NCI-H510A (cell line): Measurements from ENCODE around the gene NINL.
"Not testable (repeated sequence)": the region's sequence is repeated elsewhere in the genome, so short reads cannot be mapped to it uniquely, and the experiment has no call there.

Experiments
- DNase-seq: peaks from one replicate; lab custom pipeline; 2025; lab: John Stamatoyannopoulos, UW

Gene NINL

GRCh38 chr20:25484224-25484846, 101.0 kb downstream of the NINL start:
- no peak for DNase-seq

GRCh38 chr20:25483431-25484132, 101.7 kb downstream of the NINL start:
- DNase-seq = no peak

GRCh38 chr20:25481918-25482253, 103.4 kb downstream of the NINL start:
- no peak for DNase-seq

GRCh38 chr20:25481235-25481917, 104.0 kb downstream of the NINL start:
- no peak for DNase-seq

GRCh38 chr20:25480797-25481196, 104.5 kb downstream of the NINL start:
- DNase-seq = no peak

- DNase-seq = no peak
These were observed 105.2 kb downstream of the NINL start for GRCh38 chr20:25480156-25480555.

GRCh38 chr20:25479638-25480037, 105.7 kb downstream of the NINL start:
- no peak for DNase-seq

GRCh38 chr20:25478889-25479568, 106.3 kb downstream of the NINL start:
- no peak for DNase-seq

- DNase-seq = no peak
These were observed 108.1 kb downstream of the NINL start for GRCh38 chr20:25477014-25477882.

GRCh38 chr20:25476106-25477013, 109.0 kb downstream of the NINL start:
- no peak for DNase-seq

GRCh38 chr20:25473297-25473696, 112.0 kb downstream of the NINL start:
- DNase-seq = not testable (repeated sequence)

- DNase-seq = no peak
These were observed 114.3 kb downstream of the NINL start for GRCh38 chr20:25471020-25471419.

- DNase-seq = peak; percentile 21
These were observed 115.3 kb downstream of the NINL start for GRCh38 chr20:25470045-25470444.

GRCh38 chr20:25469558-25469957, 115.8 kb downstream of the NINL start:
- no peak for DNase-seq

- DNase-seq = no peak
These were observed 116.9 kb downstream of the NINL start for GRCh38 chr20:25468126-25469075.

- no peak for DNase-seq
These were observed 117.9 kb downstream of the NINL start for GRCh38 chr20:25467441-25467840.

GRCh38 chr20:25466846-25467245, 118.5 kb downstream of the NINL start:
- no peak for DNase-seq

- DNase-seq = no peak
These were observed 119.8 kb downstream of the NINL start for GRCh38 chr20:25465243-25466135.
